Endothelial cell (in vitro differentiated cells): ENCODE measurements around the gene GNG13. TPM values are rescaled to one million over a fixed set of nuclear protein-coding genes. Genes with fewer than 3 reads are reported as not detected.

Experiments
- DNase-seq: peaks from one replicate; pipeline ENCODE4 v3.0.0; 2021; ENCODE audit warnings: low spot score
- H3K27ac Mint-ChIP-seq: one replicate; pipeline ENCODE4 v1.8.0; 2021; ENCODE audit warnings: mixed read lengths, inconsistent platforms; ENCODE audit not compliant: unreplicated experiment
- H3K27me3 Mint-ChIP-seq: one replicate; pipeline ENCODE4 v1.8.0; 2021; ENCODE audit warnings: mild to moderate bottlenecking, moderate library complexity, mixed read lengths, inconsistent platforms; ENCODE audit not compliant: unreplicated experiment
- H3K36me3 Mint-ChIP-seq: one replicate; pipeline ENCODE4 v1.8.0; 2021; ENCODE audit warnings: mild to moderate bottlenecking, low read depth, mixed read lengths, inconsistent platforms; ENCODE audit not compliant: unreplicated experiment
- H3K4me1 Mint-ChIP-seq: one replicate; pipeline ENCODE4 v1.8.0; 2021; ENCODE audit warnings: mild to moderate bottlenecking, mixed read lengths, inconsistent platforms; ENCODE audit not compliant: unreplicated experiment
- H3K4me3 Mint-ChIP-seq: one replicate; pipeline ENCODE4 v1.8.0; 2021; ENCODE audit warnings: mild to moderate bottlenecking, mixed read lengths, inconsistent platforms; ENCODE audit not compliant: unreplicated experiment
- H3K9me3 Mint-ChIP-seq: one replicate; pipeline ENCODE4 v1.8.0; 2021; ENCODE audit warnings: mixed read lengths, inconsistent platforms; ENCODE audit not compliant: unreplicated experiment
- microRNA-seq: library from miRNA; unstranded; fragments of <30 nt; microRNA quantifications from one replicate; pipeline ENCODE4, GENCODE V29; 2020; ENCODE audit not compliant: unreplicated experiment
- total RNA-seq: library from RNA; stranded (reverse); fragmentation: NEBNext Ultra II Directional; extraction: Animal tissue kit (Norgen Biotek cat#: 25700); gene quantifications from one replicate; pipeline ENCODE4 v1.2.1, GENCODE V29; 2021; ENCODE audit not compliant: unreplicated experiment
- TF ChIP-seq, protein P1 (sequence below): fragments of 200-600 bp; sonication (generic); IDR thresholded peaks from one replicate; pipeline ENCODE4 v1.5.0; 2021; ENCODE audit warnings: antibody characterized with exemption; ENCODE audit not compliant: unreplicated experiment

GNG13 gene
- total RNA-seq, 1 donor from 2014 or later = not detected

DNA sequence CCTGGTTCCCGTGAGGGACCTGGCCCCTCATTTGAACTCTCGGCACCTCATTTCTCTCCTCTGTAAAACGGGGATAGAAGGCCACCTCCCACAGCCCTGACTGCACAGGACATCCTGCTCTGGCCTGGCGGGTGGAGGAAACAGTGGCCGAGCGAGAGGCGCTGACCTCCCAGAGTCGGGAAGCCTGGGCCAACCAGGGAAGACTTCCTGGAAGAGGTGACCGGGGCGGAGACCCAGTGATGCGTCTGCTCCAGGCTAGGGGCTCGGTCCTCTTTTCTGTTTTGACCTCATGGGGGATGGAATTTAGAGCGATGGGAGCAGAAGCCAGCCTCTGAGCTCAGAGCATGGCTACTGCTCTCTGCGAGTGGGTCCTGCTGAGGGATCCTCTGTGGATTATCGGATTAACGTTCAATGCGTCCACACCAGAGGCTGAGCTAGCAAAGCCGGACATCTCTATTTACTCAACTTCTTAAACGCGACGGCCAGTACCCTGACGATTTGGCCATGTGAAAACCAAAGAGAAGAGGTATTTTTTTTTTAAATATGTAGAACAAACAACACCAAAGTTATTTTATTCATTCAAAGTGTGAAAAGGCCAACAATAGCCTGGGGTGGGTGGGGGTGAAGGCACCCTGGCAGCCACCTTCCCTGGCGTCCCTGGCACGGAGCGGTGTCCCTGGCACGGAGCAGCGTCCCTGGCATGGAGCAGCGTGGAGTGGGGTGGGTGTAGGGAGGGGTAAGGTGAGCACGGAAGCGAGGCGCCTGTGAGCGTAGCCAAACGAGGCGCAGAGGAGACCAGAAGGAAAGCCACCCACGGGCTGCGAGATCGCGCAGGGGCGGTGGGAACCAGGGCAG is 49.2 kb downstream of the GNG13 start:
- Mint-ChIP-seq H3K27me3 (peaks cover 1% of the 10 kb centered on the region), H3K36me3 (no peaks in the 10 kb centered on the region), H3K4me3 (peak overlapping the region; percentile 47), H3K4me1 (peaks cover 11% of the 10 kb centered on the region), H3K9me3 (no peaks in the 10 kb centered on the region), H3K27ac (no peak overlapping the region)
- DNase-seq = no peak
- TF ChIP-seq, protein P1, sequence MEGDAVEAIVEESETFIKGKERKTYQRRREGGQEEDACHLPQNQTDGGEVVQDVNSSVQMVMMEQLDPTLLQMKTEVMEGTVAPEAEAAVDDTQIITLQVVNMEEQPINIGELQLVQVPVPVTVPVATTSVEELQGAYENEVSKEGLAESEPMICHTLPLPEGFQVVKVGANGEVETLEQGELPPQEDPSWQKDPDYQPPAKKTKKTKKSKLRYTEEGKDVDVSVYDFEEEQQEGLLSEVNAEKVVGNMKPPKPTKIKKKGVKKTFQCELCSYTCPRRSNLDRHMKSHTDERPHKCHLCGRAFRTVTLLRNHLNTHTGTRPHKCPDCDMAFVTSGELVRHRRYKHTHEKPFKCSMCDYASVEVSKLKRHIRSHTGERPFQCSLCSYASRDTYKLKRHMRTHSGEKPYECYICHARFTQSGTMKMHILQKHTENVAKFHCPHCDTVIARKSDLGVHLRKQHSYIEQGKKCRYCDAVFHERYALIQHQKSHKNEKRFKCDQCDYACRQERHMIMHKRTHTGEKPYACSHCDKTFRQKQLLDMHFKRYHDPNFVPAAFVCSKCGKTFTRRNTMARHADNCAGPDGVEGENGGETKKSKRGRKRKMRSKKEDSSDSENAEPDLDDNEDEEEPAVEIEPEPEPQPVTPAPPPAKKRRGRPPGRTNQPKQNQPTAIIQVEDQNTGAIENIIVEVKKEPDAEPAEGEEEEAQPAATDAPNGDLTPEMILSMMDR = no peak

DNA sequence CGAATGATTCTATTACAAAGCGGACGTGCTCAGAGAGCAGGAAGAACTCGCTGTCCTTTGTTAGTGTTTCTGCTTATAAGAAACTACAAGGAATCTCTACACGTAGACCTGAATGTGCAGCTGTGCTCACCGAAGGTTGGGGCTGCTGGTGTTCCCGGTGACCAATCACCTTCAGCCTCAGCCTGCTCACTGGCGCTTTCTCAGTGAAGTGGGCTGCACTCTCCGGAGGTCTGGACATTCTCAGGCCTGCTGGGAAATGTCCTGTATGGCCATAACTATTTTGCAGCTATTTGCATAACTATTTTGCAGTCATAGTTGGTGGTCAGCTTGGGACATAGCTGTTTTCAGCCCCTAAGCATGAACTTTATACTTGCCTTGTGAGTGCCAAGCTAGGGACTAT is 50.0 kb downstream of the GNG13 start:
- TF ChIP-seq, protein P1 = no peak
- no peak overlapping the region for H3K27ac Mint-ChIP-seq
- no peaks in the 10 kb centered on the region for H3K9me3 Mint-ChIP-seq
- no peak for DNase-seq
- H3K4me1 Mint-ChIP-seq = peaks cover 11% of the 10 kb centered on the region
- no peak overlapping the region for H3K4me3 Mint-ChIP-seq
- no peaks in the 10 kb centered on the region for H3K36me3 Mint-ChIP-seq
- H3K27me3 Mint-ChIP-seq = no peaks in the 10 kb centered on the region

- Mint-ChIP-seq H3K27me3 (no peaks in the 10 kb centered on the region), H3K9me3 (no peaks in the 10 kb centered on the region), H3K27ac (no peak overlapping the region), H3K36me3 (no peaks in the 10 kb centered on the region), H3K4me3 (no peak overlapping the region), H3K4me1 (peaks cover 11% of the 10 kb centered on the region)
- DNase-seq = no peak
- TF ChIP-seq, protein P1 = no peak
Observed at GRCh38 chr16:749010-749409, 51.5 kb downstream of the GNG13 start.

Small RNAs within 50 kb of the gene (microRNA-seq; reads per million reads assigned to microRNA genes)
- gene MIR662 = not detected

Other genes starting within 250 kb of the GNG13 start
- gene PRR35, start 240.3 kb downstream of the GNG13 start, total RNA-seq = not detected
- 0.69 TPM for gene NHLRC4, start 233.7 kb downstream of the GNG13 start, total RNA-seq
- gene PIGQ, start 230.8 kb downstream of the GNG13 start, total RNA-seq = 38.4 TPM
- gene RAB40C, start 210.7 kb downstream of the GNG13 start, total RNA-seq = 18.5 TPM
- 0.44 TPM for gene WFIKKN1, start 169.7 kb downstream of the GNG13 start, total RNA-seq
- gene METTL26, start 164.4 kb downstream of the GNG13 start, total RNA-seq = 48.5 TPM
- 2.9 TPM for gene MCRIP2, start 158.9 kb downstream of the GNG13 start, total RNA-seq
- gene WDR90, start 151.4 kb downstream of the GNG13 start, total RNA-seq = 25.2 TPM
- 121 TPM for gene RHOT2, start 132.6 kb downstream of the GNG13 start, total RNA-seq
- 1.6 TPM for gene RHBDL1, start 125.1 kb downstream of the GNG13 start, total RNA-seq
- gene STUB1, start 120.3 kb downstream of the GNG13 start, total RNA-seq = 93.7 TPM
- gene JMJD8, start 116.4 kb downstream of the GNG13 start, total RNA-seq = 31.6 TPM
- 16.1 TPM for gene WDR24, start 110.3 kb downstream of the GNG13 start, total RNA-seq
- gene FBXL16, start 94.9 kb downstream of the GNG13 start, total RNA-seq = not detected
- gene METRN, start 85.6 kb downstream of the GNG13 start, total RNA-seq = 11.2 TPM
- gene ANTKMT, start 79.6 kb downstream of the GNG13 start, total RNA-seq = 11.1 TPM
- 0.85 TPM for gene CCDC78, start 74.3 kb downstream of the GNG13 start, total RNA-seq
- 1.5 TPM for gene HAGHL, start 73.6 kb downstream of the GNG13 start, total RNA-seq
- 51.0 TPM for gene CIAO3, start 59.7 kb downstream of the GNG13 start, total RNA-seq
- gene MSLN, start 40.0 kb downstream of the GNG13 start, total RNA-seq = 0.44 TPM
- 27.6 TPM for gene RPUSD1, start 12.4 kb downstream of the GNG13 start, total RNA-seq
- 56.8 TPM for gene CHTF18, start 12.1 kb downstream of the GNG13 start, total RNA-seq
- 21.7 TPM for gene LMF1, start 170.2 kb upstream of the GNG13 start, total RNA-seq
- 4.3 TPM for gene SOX8, start 181.0 kb upstream of the GNG13 start, total RNA-seq